ENCODE measurements around the gene USP49. TPM values are rescaled to one million over a fixed set of nuclear protein-coding genes. Genes with fewer than 3 reads are reported as not detected.

USP49 gene
- total and polyA plus RNA-seq, 2 of the 13 experiments (the other 11 are each of a cell fraction or from before 2014, with no cell fraction given), result 2.9 to 4.3 TPM

DNA sequence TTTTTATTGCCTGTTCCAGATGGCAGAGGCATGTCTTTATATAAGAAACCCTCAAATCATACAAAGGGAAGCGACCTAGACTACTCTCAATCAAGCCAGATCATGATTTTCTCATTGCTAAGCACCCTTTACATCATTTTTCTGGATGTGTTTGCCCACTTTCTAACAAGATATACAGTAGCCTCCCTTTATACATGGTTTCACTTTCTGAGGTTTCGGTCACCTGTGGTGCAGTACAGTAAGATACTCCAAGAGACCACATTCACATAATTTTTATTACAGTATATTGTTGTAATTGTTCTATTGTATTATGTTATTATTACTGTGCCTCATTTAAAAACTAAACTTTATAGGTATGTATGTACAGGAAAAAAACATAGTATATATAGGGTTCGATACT lies 84.1 kb downstream of the USP49 start:
- Histone ChIP-seq H3K4me1 (ENCODE audit: insufficient read depth, low read length) (no peaks in the 10 kb centered on the region), H3K9me3 (ENCODE audit: low read length) (no peaks in the 10 kb centered on the region), H3K79me2 (ENCODE audit: insufficient read depth, low read length) (no peaks in the 10 kb centered on the region), H3K4me3 (replicated peaks in 1 of 3; ENCODE audit: insufficient read depth in 1 of 3, low read depth in 2 of 3, low read length in 3 of 3) (no peak overlapping the region), H3K9ac (ENCODE audit: insufficient read depth, low read depth, low read length) (no peak overlapping the region), H3K4me2 (ENCODE audit: low read depth, low read length) (no peak overlapping the region), H2AFZ (ENCODE audit: low read length) (no peak overlapping the region), H3K27ac (ENCODE audit: extremely low read length, insufficient read depth, low read length) (no peak overlapping the region), H4K20me1 (ENCODE audit: insufficient read depth, low read length) (no peaks in the 10 kb centered on the region), H3K27me3 (ENCODE audit: control insufficient read depth in 1 of 2, insufficient read depth in 2 of 2, low read length in 2 of 2) (no peaks in the 10 kb centered on the region), H3K36me3 (replicated peaks in 1 of 2; ENCODE audit: control insufficient read depth in 1 of 2, insufficient read depth in 2 of 2, low read length in 2 of 2) (0 out of 5 replicates have a peak, but pooled peaks cover 0 to 5% of the 10 kb centered on the region in 2 experiments)
- 93% methylated on average over 3 of the region's 3 CpGs for WGBS (ENCODE audit: low lambda C conversion rate)
- TF ChIP-seq ZNF724P (CRISPR knock-in tag; IDR thresholded peaks at IDR 0.05; ENCODE audit: borderline replicate concordance) (no peak), ZZZ3 (CRISPR knock-in tag; IDR thresholded peaks at IDR 0.05; ENCODE audit: borderline replicate concordance) (no peak), XBP1 (CRISPR knock-in tag; IDR thresholded peaks at IDR 0.05) (no peak), ZNF839 (CRISPR knock-in tag; IDR thresholded peaks at IDR 0.05; ENCODE audit: borderline replicate concordance) (no peak), ATF7 (IDR thresholded peaks at IDR 0.05) (no peak), ATF7 (CRISPR knock-in tag; IDR thresholded peaks at IDR 0.05) (no peak), ZNF891 (CRISPR knock-in tag; IDR thresholded peaks at IDR 0.05) (no peak), NR2C2 (CRISPR knock-in tag; IDR thresholded peaks at IDR 0.05; ENCODE audit: borderline replicate concordance) (no peak), ZNF34 (CRISPR knock-in tag; IDR thresholded peaks at IDR 0.05; ENCODE audit: borderline replicate concordance) (no peak), MIER3 (CRISPR knock-in tag; IDR thresholded peaks at IDR 0.05; ENCODE audit: borderline replicate concordance) (no peak), ZNF562 (CRISPR knock-in tag; IDR thresholded peaks at IDR 0.05; ENCODE audit: borderline replicate concordance) (no peak), ZBTB20 (CRISPR knock-in tag; IDR thresholded peaks at IDR 0.05; ENCODE audit: borderline replicate concordance, low read depth) (no peak), U2AF2 (IDR thresholded peaks at IDR 0.05; ENCODE audit: low read depth, low read length) (no peak)
- TF ChIP-seq, protein P1, sequence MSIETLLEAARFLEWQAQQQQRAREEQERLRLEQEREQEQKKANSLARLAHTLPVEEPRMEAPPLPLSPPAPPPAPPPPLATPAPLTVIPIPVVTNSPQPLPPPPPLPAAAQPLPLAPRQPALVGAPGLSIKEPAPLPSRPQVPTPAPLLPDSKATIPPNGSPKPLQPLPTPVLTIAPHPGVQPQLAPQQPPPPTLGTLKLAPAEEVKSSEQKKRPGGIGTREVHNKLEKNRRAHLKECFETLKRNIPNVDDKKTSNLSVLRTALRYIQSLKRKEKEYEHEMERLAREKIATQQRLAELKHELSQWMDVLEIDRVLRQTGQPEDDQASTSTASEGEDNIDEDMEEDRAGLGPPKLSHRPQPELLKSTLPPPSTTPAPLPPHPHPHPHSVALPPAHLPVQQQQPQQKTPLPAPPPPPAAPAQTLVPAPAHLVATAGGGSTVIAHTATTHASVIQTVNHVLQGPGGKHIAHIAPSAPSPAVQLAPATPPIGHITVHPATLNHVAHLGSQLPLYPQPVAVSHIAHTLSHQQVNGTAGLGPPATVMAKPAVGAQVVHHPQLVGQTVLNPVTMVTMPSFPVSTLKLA (IDR thresholded peaks at IDR 0.05), result no peak
- TF ChIP-seq, protein P2, sequence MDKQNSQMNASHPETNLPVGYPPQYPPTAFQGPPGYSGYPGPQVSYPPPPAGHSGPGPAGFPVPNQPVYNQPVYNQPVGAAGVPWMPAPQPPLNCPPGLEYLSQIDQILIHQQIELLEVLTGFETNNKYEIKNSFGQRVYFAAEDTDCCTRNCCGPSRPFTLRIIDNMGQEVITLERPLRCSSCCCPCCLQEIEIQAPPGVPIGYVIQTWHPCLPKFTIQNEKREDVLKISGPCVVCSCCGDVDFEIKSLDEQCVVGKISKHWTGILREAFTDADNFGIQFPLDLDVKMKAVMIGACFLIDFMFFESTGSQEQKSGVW (CRISPR knock-in tag; IDR thresholded peaks at IDR 0.05; ENCODE audit: borderline replicate concordance), result no peak
- TF ChIP-seq, protein P3, sequence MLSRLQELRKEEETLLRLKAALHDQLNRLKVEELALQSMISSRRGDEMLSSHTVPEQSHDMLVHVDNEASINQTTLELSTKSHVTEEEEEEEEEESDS (CRISPR knock-in tag; IDR thresholded peaks at IDR 0.05; ENCODE audit: borderline replicate concordance), result no peak
- TF ChIP-seq, protein P4, sequence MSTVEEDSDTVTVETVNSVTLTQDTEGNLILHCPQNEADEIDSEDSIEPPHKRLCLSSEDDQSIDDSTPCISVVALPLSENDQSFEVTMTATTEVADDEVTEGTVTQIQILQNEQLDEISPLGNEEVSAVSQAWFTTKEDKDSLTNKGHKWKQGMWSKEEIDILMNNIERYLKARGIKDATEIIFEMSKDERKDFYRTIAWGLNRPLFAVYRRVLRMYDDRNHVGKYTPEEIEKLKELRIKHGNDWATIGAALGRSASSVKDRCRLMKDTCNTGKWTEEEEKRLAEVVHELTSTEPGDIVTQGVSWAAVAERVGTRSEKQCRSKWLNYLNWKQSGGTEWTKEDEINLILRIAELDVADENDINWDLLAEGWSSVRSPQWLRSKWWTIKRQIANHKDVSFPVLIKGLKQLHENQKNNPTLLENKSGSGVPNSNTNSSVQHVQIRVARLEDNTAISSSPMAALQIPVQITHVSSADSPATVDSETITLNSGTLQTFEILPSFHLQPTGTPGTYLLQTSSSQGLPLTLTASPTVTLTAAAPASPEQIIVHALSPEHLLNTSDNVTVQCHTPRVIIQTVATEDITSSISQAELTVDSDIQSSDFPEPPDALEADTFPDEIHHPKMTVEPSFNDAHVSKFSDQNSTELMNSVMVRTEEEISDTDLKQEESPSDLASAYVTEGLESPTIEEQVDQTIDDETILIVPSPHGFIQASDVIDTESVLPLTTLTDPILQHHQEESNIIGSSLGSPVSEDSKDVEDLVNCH (CRISPR knock-in tag; IDR thresholded peaks at IDR 0.05), result no peak
- no peak for ATAC-seq
- CTCF ChIA-PET (ENCODE audit: low intra/inter-chr PET ratio, low total read pairs), result no interaction called here
- FAIRE-seq, result no peak
- BruUV-seq (replicated peaks), result no TSS peak
- in situ Hi-C loops (cut with HindIII; ENCODE audit: extremely low pct_ligation_motif_present, low pct_unique_long_range_greater_than_20kb), result no loop called here
- intact Hi-C loops (cut with micrococcal nuclease; ENCODE audit: unreplicated experiment), result no loop called here
- POLR2A ChIA-PET, result no interaction called here
- DNase-seq (ENCODE audit: low spot score), result no peak
